HepG2 (cell line): ENCODE measurements around the gene MTCH2. TPM values are rescaled to one million over a fixed set of nuclear protein-coding genes. Genes with fewer than 3 reads are reported as not detected.
A peak's percentile ranks its signal among the peaks of the same experiment; 100 is the strongest.

Source experiments
- BRCA1 ChIP-seq: sonication (generic); formaldehyde crosslinking; IDR thresholded peaks from 2 replicates; pipeline ENCODE4 v1.4.0; 2020; ENCODE audit warnings: missing genetic modification reagents
- GATAD1 ChIP-seq: IDR thresholded peaks from 2 replicates; pipeline ENCODE4 v1.6.1; 2016; ENCODE audit warnings: missing genetic modification reagents, missing compliant biosample characterization
- NCOA1 ChIP-seq: sonication (generic); formaldehyde crosslinking; IDR thresholded peaks from 2 replicates; pipeline ENCODE4 v1.9.0; 2021; ENCODE audit warnings: missing genetic modification reagents
- PRMT3 ChIP-seq: sonication (generic); formaldehyde crosslinking; IDR thresholded peaks from 2 replicates; pipeline ENCODE4 v1.8.1; 2022; ENCODE audit warnings: low read depth, mild to moderate bottlenecking, moderate library complexity, missing genetic modification reagents, borderline replicate concordance
- SUZ12 ChIP-seq: fragments of 150-350 bp; IDR thresholded peaks from 2 replicates; pipeline ENCODE4 v1.6.1; 2014; ENCODE audit warnings: low read depth, low read length
- ZNF331 ChIP-seq: sonication (generic); formaldehyde crosslinking; IDR thresholded peaks from 2 replicates; pipeline ENCODE4 v1.4.0; 2020; ENCODE audit warnings: missing genetic modification reagents
- ZNF34 ChIP-seq: sonication (generic); formaldehyde crosslinking; IDR thresholded peaks from 2 replicates; pipeline ENCODE4 v1.4.0; 2020; ENCODE audit warnings: mild to moderate bottlenecking, missing genetic modification reagents, borderline replicate concordance
- polyA plus RNA-seq, 8 experiments: library from polyadenylated mRNA; depleted of rRNA in 3 of 8; stranded (reverse) in 7 of 8; unstranded in 1 of 8; fragments of >200 nt; fragmentation: Illumina TruSeq in 4 of 8; extraction: Trizol in 4 of 8; gene quantifications; 2 replicates each; pipeline versions ENCODE4 v1.2.1 to v1.2.3, GENCODE V29; 2011 to 2016; ENCODE audit warnings: low read depth in 4 of 8, missing spikeins in 1 of 8, mixed read lengths in 1 of 8; ENCODE audit not compliant: insufficient read depth in 1 of 8
- total RNA-seq, 5 experiments: library from RNA; depleted of rRNA; stranded (reverse); fragments of >200 nt; fragmentation: Illumina TruSeq; extraction: Trizol; gene quantifications; 2 replicates each; pipeline ENCODE4 v1.2.3, GENCODE V29; 2016; ENCODE audit warnings: low read depth in 1 of 5
- TF ChIP-seq, protein P1 (sequence below): sonication (generic); formaldehyde crosslinking; IDR thresholded peaks from 2 replicates; pipeline ENCODE4 v1.9.0; 2021; ENCODE audit warnings: mild to moderate bottlenecking, missing genetic modification reagents
- TF ChIP-seq, protein P2 (sequence below): IDR thresholded peaks from 2 replicates; pipeline ENCODE4 v1.6.1; 2016; ENCODE audit warnings: mild to moderate bottlenecking
- TF ChIP-seq, protein P3 (sequence below): sonication (generic); formaldehyde crosslinking; IDR thresholded peaks from 2 replicates; pipeline ENCODE4 v1.4.0; 2020; ENCODE audit warnings: missing genetic modification reagents
- TF ChIP-seq, protein P4 (sequence below): sonication (generic); formaldehyde crosslinking; IDR thresholded peaks from 2 replicates; pipeline ENCODE4 v1.4.0; 2020; ENCODE audit warnings: missing genetic modification reagents

Gene MTCH2
- total and polyA plus RNA-seq, 2 of the 13 experiments (the other 11 are each of a cell fraction or from before 2014, with no cell fraction given): 112 to 272 TPM

DNA sequence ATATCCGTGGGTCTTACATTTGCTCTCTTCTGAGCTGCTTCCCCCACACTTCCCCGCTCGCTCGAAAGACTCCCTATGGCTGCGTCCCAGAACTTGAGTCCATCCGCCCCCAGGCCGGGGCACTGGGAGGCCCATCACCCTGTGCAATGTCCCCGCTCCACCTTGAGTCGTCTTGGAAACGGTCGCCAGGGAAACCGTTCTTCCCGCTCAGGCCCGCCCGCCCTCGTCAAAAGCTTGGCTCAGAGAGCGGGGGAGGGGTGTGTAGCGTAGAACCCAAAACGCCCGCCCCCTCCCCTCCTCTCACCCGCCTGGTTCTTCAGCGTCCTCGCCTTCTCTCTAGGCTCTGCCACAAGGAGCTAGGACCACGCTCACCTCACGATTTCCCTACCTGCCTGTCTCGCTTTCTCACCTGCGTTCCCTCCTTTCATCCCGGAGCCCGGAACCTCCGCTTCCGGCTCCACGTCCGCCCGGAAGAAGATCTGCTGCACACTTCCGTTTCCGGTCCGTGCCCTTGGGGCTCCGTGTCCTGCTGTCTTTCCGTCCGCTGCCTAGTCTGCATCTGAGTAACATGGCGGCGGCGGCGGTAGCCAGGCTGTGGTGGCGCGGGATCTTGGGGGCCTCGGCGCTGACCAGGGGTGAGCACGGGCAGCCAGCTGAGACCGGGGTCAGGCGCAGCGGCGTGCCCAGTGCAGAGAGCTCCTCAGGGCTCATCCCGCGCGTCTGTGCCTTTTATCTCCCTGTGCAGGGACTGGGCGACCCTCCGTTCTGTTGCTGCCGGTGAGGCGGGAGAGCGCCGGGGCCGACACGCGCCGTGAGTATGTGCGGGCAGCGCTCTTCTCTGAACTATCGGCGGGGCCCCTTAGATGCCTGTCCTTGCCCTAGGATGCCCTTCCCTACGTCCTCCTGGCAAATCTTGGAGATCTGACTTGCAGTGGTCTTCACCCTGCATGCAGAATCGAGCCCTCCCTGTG is 63.5 kb downstream of the MTCH2 start, which contains the start of the genes KBTBD4 and NDUFS3 (continued):
- TF ChIP-seq, protein P1, sequence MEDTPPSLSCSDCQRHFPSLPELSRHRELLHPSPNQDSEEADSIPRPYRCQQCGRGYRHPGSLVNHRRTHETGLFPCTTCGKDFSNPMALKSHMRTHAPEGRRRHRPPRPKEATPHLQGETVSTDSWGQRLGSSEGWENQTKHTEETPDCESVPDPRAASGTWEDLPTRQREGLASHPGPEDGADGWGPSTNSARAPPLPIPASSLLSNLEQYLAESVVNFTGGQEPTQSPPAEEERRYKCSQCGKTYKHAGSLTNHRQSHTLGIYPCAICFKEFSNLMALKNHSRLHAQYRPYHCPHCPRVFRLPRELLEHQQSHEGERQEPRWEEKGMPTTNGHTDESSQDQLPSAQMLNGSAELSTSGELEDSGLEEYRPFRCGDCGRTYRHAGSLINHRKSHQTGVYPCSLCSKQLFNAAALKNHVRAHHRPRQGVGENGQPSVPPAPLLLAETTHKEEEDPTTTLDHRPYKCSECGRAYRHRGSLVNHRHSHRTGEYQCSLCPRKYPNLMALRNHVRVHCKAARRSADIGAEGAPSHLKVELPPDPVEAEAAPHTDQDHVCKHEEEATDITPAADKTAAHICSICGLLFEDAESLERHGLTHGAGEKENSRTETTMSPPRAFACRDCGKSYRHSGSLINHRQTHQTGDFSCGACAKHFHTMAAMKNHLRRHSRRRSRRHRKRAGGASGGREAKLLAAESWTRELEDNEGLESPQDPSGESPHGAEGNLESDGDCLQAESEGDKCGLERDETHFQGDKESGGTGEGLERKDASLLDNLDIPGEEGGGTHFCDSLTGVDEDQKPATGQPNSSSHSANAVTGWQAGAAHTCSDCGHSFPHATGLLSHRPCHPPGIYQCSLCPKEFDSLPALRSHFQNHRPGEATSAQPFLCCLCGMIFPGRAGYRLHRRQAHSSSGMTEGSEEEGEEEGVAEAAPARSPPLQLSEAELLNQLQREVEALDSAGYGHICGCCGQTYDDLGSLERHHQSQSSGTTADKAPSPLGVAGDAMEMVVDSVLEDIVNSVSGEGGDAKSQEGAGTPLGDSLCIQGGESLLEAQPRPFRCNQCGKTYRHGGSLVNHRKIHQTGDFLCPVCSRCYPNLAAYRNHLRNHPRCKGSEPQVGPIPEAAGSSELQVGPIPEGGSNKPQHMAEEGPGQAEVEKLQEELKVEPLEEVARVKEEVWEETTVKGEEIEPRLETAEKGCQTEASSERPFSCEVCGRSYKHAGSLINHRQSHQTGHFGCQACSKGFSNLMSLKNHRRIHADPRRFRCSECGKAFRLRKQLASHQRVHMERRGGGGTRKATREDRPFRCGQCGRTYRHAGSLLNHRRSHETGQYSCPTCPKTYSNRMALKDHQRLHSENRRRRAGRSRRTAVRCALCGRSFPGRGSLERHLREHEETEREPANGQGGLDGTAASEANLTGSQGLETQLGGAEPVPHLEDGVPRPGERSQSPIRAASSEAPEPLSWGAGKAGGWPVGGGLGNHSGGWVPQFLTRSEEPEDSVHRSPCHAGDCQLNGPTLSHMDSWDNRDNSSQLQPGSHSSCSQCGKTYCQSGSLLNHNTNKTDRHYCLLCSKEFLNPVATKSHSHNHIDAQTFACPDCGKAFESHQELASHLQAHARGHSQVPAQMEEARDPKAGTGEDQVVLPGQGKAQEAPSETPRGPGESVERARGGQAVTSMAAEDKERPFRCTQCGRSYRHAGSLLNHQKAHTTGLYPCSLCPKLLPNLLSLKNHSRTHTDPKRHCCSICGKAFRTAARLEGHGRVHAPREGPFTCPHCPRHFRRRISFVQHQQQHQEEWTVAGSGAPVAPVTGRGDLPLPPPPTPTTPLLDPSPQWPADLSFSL (CRISPR knock-in tag): no peak
- TF ChIP-seq SUZ12: no peak
- TF ChIP-seq BRCA1: no peak
- TF ChIP-seq NCOA1: 0 out of 2 replicates have a peak, but pooled peaks have one; percentile 83
- peak; percentile 100 for TF ChIP-seq GATAD1
- TF ChIP-seq, protein P2, sequence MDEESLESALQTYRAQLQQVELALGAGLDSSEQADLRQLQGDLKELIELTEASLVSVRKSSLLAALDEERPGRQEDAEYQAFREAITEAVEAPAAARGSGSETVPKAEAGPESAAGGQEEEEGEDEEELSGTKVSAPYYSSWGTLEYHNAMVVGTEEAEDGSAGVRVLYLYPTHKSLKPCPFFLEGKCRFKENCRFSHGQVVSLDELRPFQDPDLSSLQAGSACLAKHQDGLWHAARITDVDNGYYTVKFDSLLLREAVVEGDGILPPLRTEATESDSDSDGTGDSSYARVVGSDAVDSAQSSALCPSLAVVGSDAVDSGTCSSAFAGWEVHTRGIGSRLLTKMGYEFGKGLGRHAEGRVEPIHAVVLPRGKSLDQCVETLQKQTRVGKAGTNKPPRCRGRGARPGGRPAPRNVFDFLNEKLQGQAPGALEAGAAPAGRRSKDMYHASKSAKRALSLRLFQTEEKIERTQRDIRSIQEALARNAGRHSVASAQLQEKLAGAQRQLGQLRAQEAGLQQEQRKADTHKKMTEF (CRISPR knock-in tag): peak; percentile 95
- TF ChIP-seq PRMT3 (CRISPR knock-in tag): 0 out of 2 replicates have a peak, but pooled peaks have one; percentile 73
- TF ChIP-seq, protein P3, sequence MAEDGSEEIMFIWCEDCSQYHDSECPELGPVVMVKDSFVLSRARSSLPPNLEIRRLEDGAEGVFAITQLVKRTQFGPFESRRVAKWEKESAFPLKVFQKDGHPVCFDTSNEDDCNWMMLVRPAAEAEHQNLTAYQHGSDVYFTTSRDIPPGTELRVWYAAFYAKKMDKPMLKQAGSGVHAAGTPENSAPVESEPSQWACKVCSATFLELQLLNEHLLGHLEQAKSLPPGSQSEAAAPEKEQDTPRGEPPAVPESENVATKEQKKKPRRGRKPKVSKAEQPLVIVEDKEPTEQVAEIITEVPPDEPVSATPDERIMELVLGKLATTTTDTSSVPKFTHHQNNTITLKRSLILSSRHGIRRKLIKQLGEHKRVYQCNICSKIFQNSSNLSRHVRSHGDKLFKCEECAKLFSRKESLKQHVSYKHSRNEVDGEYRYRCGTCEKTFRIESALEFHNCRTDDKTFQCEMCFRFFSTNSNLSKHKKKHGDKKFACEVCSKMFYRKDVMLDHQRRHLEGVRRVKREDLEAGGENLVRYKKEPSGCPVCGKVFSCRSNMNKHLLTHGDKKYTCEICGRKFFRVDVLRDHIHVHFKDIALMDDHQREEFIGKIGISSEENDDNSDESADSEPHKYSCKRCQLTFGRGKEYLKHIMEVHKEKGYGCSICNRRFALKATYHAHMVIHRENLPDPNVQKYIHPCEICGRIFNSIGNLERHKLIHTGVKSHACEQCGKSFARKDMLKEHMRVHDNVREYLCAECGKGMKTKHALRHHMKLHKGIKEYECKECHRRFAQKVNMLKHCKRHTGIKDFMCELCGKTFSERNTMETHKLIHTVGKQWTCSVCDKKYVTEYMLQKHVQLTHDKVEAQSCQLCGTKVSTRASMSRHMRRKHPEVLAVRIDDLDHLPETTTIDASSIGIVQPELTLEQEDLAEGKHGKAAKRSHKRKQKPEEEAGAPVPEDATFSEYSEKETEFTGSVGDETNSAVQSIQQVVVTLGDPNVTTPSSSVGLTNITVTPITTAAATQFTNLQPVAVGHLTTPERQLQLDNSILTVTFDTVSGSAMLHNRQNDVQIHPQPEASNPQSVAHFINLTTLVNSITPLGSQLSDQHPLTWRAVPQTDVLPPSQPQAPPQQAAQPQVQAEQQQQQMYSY (CRISPR knock-in tag): no peak
- TF ChIP-seq, protein P4, sequence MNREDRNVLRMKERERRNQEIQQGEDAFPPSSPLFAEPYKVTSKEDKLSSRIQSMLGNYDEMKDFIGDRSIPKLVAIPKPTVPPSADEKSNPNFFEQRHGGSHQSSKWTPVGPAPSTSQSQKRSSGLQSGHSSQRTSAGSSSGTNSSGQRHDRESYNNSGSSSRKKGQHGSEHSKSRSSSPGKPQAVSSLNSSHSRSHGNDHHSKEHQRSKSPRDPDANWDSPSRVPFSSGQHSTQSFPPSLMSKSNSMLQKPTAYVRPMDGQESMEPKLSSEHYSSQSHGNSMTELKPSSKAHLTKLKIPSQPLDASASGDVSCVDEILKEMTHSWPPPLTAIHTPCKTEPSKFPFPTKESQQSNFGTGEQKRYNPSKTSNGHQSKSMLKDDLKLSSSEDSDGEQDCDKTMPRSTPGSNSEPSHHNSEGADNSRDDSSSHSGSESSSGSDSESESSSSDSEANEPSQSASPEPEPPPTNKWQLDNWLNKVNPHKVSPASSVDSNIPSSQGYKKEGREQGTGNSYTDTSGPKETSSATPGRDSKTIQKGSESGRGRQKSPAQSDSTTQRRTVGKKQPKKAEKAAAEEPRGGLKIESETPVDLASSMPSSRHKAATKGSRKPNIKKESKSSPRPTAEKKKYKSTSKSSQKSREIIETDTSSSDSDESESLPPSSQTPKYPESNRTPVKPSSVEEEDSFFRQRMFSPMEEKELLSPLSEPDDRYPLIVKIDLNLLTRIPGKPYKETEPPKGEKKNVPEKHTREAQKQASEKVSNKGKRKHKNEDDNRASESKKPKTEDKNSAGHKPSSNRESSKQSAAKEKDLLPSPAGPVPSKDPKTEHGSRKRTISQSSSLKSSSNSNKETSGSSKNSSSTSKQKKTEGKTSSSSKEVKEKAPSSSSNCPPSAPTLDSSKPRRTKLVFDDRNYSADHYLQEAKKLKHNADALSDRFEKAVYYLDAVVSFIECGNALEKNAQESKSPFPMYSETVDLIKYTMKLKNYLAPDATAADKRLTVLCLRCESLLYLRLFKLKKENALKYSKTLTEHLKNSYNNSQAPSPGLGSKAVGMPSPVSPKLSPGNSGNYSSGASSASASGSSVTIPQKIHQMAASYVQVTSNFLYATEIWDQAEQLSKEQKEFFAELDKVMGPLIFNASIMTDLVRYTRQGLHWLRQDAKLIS (CRISPR knock-in tag): no peak
- peak; percentile 91 for TF ChIP-seq ZNF34 (CRISPR knock-in tag)
- TF ChIP-seq ZNF331: peak; percentile 91
